Measurements from ENCODE around the gene SPAG9. TPM values are rescaled to one million over a fixed set of nuclear protein-coding genes. Genes with fewer than 3 reads are reported as not detected.

SPAG9 gene
- polyA plus RNA-seq, 1 experiment: 18.7 TPM

DNA sequence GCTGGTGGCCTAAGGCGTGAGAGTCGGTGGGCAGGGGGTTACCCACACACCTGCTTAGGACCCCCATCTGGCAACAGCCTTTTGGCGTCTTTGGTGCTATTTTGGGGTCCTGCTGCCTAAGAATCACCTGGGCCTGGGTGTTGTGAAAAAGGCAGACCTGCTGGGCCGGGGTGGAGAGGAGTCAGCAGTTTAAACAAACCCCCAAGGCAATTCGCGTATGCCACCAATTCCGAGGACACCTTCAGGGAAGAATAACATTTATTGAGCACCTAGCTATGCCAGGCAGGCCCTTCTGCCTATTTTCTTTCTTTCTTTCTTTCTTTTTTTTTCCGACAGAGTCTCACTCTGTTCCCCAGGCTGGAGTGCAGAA lies 200.6 kb downstream of the SPAG9 start:
- ChIA-PET CTCF (interaction anchor here (0.6 kb wide), 1 partner anchor 136 kb away, joined by 3 read pairs; no protein-coding TSS in a partner anchor), POLR2A (no interaction called here)
- TF ChIP-seq, protein P1, sequence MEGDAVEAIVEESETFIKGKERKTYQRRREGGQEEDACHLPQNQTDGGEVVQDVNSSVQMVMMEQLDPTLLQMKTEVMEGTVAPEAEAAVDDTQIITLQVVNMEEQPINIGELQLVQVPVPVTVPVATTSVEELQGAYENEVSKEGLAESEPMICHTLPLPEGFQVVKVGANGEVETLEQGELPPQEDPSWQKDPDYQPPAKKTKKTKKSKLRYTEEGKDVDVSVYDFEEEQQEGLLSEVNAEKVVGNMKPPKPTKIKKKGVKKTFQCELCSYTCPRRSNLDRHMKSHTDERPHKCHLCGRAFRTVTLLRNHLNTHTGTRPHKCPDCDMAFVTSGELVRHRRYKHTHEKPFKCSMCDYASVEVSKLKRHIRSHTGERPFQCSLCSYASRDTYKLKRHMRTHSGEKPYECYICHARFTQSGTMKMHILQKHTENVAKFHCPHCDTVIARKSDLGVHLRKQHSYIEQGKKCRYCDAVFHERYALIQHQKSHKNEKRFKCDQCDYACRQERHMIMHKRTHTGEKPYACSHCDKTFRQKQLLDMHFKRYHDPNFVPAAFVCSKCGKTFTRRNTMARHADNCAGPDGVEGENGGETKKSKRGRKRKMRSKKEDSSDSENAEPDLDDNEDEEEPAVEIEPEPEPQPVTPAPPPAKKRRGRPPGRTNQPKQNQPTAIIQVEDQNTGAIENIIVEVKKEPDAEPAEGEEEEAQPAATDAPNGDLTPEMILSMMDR (IDR thresholded peaks at IDR 0.05; ENCODE audit: insufficient read depth, low read depth, low read length): no peak

DNA sequence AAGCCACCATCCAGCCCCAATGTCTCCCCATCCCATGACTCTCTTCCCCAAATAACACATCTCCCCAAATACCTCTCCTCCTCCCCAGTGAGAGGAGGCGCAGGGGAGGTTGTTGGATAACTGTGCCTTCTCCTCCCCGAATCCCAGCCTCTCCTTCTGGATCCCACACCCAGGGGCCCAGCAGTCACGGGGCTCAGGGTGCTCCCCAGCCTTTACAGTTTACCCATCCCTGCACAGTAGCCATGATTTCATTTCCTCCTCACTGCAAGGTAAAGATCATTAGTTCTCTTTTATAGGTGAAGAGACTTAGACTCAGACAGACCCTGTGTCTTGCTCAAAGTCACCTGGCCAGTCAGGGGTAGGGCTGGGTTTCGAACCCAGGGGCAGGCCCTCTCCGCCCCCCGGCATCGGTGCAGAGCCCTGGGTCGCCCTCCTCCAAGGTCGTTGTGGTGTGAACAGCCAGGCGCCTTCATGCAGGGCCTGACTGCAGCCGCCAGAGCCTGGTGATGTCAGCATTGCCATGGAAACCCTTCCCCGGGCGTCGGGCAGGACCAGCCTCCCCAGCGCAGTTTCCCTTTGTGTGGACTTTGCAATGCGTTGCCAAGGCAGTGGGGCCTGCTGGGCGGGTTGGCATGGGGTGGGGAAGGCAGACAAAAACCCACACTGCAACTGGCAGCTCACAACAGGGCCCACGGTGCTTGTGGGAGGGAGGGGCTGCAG lies 201.2 kb downstream of the SPAG9 start:
- Histone ChIP-seq H3K36me3 (ENCODE audit: control insufficient read depth, insufficient read depth, low read length) (no peaks in the 10 kb centered on the region), H3K4me3 (ENCODE audit: low read depth, low read length) (no peak overlapping the region), H3K27me3 (ENCODE audit: control insufficient read depth, insufficient read depth, low read length) (no peaks in the 10 kb centered on the region)
- peak; percentile 42 for DNase-seq (ENCODE audit: low read depth)
- ChIA-PET POLR2A (no interaction called here), CTCF (interaction anchor here (0.6 to 1.2 kb wide), 2 partner anchors 20 to 135 kb away, joined by 3 read pairs; no protein-coding TSS in a partner anchor)
- TF ChIP-seq, protein P1 (IDR thresholded peaks at IDR 0.05; ENCODE audit: insufficient read depth, low read depth, low read length): no peak

More for the DNA sequence above, 200.6 kb downstream of the SPAG9 start:
- Histone ChIP-seq H3K27me3 (ENCODE audit: control insufficient read depth, insufficient read depth, low read length) (no peaks in the 10 kb centered on the region), H3K36me3 (ENCODE audit: control insufficient read depth, insufficient read depth, low read length) (no peaks in the 10 kb centered on the region), H3K4me3 (ENCODE audit: low read depth, low read length) (no peak overlapping the region)
- DNase-seq (ENCODE audit: low read depth): no peak

DNA sequence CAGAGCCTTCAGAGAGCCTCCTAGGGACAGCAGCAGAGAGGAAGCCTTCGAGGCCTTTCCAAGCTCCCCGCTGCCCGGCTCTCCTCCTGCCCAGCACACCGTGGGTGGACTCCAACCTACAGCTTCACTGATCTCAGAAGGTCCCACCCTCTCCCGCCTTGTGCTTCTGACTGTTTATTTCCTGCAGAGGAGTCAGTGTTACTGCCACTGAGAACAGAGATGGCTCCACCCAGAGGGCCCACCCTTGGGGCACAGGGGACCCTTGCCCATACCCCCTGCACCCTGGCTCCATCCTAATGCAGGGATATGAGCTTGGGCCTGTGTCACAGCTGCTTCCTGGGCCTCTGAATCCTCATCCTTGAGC lies 201.8 kb downstream of the SPAG9 start:
- H3K36me3 ChIP-seq (ENCODE audit: control insufficient read depth, insufficient read depth, low read length): no peaks in the 10 kb centered on the region
- ChIA-PET POLR2A (no interaction called here), CTCF (interaction anchor here (1.2 kb wide), 1 partner anchor 20 kb away, joined by 3 read pairs; no protein-coding TSS in a partner anchor)
- TF ChIP-seq, protein P1 (IDR thresholded peaks at IDR 0.05; ENCODE audit: insufficient read depth, low read depth, low read length): no peak
- H3K27me3 ChIP-seq (ENCODE audit: control insufficient read depth, insufficient read depth, low read length): no peaks in the 10 kb centered on the region
- DNase-seq (ENCODE audit: low read depth): no peak
- no peak overlapping the region for H3K4me3 ChIP-seq (ENCODE audit: low read depth, low read length)

DNA sequence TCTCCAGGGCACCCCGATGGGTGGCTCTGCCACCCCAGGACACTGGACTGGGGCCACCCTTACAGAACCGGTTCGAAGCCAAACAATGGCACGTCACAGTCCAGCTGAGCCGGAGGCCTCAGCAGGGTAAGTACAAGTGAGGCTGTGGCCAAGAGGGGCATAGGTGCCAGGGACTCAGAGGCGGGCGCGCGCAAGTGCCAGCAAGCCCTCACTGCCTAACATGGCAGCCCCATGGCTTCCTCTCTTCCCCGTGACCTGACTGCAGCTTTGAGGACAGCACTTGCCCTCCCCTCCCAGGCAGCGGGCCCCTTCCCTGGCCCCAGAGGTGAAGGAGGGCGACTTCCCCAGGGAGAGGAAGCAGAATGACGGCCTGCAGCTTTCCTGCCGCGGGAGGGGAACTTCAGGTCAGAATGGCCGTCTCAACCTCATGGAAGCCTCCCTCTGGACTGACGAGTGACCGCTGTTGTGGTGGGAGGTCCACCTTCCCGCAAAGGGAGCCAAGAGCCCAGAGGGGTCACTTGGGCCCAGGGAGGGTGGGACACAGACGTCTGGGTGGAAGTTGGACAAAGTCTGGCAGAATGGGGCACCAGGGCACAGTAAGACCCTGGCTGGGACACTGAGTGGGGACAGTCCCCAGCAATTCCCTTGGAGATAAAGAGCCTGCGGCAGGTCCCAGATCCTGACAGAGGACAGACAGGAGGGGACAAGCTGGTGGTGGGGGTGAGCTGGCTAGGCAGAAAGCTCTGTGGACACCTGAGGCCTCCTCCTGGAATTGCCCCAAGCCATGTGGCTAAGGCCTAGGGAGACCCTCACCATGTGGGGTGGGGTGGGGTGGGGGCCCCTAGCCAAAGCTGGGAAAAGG lies 202.4 kb downstream of the SPAG9 start:
- POLR2A ChIA-PET: no interaction called here
- CTCF ChIA-PET: interaction anchor here (0.8 to 1.2 kb wide), 2 partner anchors 21 to 39 kb away, joined by 3 read pairs; no protein-coding TSS in a partner anchor
- no peak for DNase-seq (ENCODE audit: low read depth)
- Histone ChIP-seq H3K27me3 (ENCODE audit: control insufficient read depth, insufficient read depth, low read length) (no peaks in the 10 kb centered on the region), H3K36me3 (ENCODE audit: control insufficient read depth, insufficient read depth, low read length) (no peaks in the 10 kb centered on the region), H3K4me3 (ENCODE audit: low read depth, low read length) (no peak overlapping the region)
- TF ChIP-seq, protein P1 (IDR thresholded peaks at IDR 0.05; ENCODE audit: insufficient read depth, low read depth, low read length): no peak

DNA sequence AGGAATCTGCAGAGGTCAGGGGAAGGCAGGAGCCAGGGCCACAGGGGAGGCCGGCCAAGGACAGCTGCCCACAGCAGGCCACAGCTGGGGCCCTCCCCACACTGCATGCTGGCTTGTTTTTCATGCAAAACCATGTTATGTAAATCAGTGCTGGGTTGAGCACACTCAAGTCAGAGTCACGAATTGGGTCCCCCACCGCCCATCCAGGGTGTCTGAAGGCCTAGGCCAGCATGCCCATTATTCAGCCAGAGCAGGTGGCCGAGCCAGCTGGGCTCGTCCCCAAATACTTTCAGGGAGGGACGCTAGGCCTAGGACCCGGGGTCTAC lies 203.3 kb downstream of the SPAG9 start:
- Histone ChIP-seq H3K27me3 (ENCODE audit: control insufficient read depth, insufficient read depth, low read length) (no peaks in the 10 kb centered on the region), H3K4me3 (ENCODE audit: low read depth, low read length) (no peak overlapping the region), H3K36me3 (ENCODE audit: control insufficient read depth, insufficient read depth, low read length) (no peaks in the 10 kb centered on the region)
- ChIA-PET CTCF (no interaction called here), POLR2A (no interaction called here)
- TF ChIP-seq, protein P1 (IDR thresholded peaks at IDR 0.05; ENCODE audit: insufficient read depth, low read depth, low read length): no peak
- no peak for DNase-seq (ENCODE audit: low read depth)
